ENCODE data around the gene IL17B. TPM values are rescaled to one million over a fixed set of nuclear protein-coding genes. Genes with fewer than 3 reads are reported as not detected.
A peak's percentile ranks its signal among the peaks of the same experiment; 100 is the strongest.

The IL17B gene, protein sequence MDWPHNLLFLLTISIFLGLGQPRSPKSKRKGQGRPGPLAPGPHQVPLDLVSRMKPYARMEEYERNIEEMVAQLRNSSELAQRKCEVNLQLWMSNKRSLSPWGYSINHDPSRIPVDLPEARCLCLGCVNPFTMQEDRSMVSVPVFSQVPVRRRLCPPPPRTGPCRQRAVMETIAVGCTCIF
- 1 to 10 TPM in 1 of 2 donors, under 1 TPM in 1; 0.83 to 2.9 TPM for total RNA-seq

DNA sequence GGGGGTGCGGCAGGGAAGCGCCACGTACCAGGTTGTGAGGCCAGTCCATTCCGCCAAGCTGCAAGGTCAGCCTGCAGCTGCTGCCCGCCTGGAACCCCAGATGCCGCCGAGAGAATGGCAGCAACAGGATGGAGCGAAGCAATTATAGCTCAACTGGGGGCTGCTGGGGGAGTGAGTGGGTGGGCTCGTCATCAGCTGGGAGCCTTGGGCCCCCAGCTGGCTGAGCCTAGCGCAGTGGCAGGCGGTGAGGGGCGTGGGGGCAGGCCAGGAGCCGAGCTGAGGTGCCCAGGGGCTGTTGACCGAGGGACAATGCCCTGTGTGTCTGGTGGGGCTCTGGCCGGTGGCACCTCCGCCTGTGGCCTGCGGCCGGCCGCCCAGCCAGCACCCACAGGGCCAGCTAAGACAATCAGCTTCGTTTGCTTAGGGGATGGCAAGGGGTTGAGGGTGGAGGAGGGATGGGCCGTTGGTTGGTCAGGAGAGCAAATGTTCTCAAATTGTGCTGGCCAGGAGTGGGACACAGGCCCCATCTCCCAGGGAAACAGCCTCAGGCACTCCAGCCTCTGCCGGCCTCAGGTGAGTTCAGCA, at the start of gene IL17B:
Gene IL17B, minus strand, starts transcription at position 116 of the 585 bp plus-strand sequence. Its CDS starts 67 bp downstream, at position 49.
- H3K9me3 ChIP-seq: no peaks in the 10 kb centered on the region

DNA sequence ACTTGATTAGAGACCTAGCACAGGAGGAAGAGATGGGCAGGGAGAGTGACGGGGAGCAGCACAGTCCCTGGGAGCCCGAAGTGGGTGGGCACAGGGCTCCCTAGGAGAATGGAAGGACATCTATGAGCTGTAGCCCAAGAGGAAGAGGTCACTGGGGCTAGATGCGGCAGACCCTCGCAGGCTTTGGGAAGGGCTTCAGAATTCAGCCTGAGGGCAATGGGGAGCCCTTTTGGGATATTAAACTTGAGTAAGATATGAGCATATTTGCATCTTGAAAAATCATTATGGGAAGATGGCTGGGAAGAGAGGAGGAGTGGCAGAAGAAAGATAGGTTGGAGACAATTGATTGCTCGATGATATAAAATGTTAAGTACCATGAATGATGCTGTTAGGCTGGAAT, 48.9 kb upstream of the IL17B start:
- H3K4me3 ChIP-seq: peak overlapping the region; percentile 50 to 62
- H3K9me3 ChIP-seq: no peaks in the 10 kb centered on the region
- TF ChIP-seq, protein P1, sequence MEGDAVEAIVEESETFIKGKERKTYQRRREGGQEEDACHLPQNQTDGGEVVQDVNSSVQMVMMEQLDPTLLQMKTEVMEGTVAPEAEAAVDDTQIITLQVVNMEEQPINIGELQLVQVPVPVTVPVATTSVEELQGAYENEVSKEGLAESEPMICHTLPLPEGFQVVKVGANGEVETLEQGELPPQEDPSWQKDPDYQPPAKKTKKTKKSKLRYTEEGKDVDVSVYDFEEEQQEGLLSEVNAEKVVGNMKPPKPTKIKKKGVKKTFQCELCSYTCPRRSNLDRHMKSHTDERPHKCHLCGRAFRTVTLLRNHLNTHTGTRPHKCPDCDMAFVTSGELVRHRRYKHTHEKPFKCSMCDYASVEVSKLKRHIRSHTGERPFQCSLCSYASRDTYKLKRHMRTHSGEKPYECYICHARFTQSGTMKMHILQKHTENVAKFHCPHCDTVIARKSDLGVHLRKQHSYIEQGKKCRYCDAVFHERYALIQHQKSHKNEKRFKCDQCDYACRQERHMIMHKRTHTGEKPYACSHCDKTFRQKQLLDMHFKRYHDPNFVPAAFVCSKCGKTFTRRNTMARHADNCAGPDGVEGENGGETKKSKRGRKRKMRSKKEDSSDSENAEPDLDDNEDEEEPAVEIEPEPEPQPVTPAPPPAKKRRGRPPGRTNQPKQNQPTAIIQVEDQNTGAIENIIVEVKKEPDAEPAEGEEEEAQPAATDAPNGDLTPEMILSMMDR (IDR thresholded peaks at IDR 0.05): no peak
- H3K27ac ChIP-seq: peak overlapping the region; percentile 90 to 97
- no peak for DNase-seq (ENCODE audit: low spot score)
- H3K36me3 ChIP-seq: peaks cover 65% of the 10 kb centered on the region
- no peaks in the 10 kb centered on the region for H3K27me3 ChIP-seq
- H3K4me1 ChIP-seq: peaks cover 0 to 74% of the 10 kb centered on the region in 2 donors

More for the DNA sequence above, at the start of gene IL17B:
- no peaks in the 10 kb centered on the region for H3K27me3 ChIP-seq
- H3K36me3 ChIP-seq: no peaks in the 10 kb centered on the region
- no peak within 1 kb of the TSS for H3K4me3 ChIP-seq
- H3K27ac ChIP-seq: peak within 1 kb of the TSS; percentile 89 to 93
- H3K4me1 ChIP-seq: peaks cover 0 to 47% of the 10 kb centered on the region in 2 donors
- DNase-seq (ENCODE audit: low spot score): no peak
- TF ChIP-seq, protein P1 (IDR thresholded peaks at IDR 0.05): no peak

- Histone ChIP-seq H3K4me1 (peaks cover 0 to 80% of the 10 kb centered on the region in 2 donors), H3K9me3 (no peaks in the 10 kb centered on the region), H3K27me3 (no peaks in the 10 kb centered on the region), H3K4me3 (peak overlapping the region; percentile 50 to 62), H3K36me3 (peaks cover 65% of the 10 kb centered on the region), H3K27ac (peak overlapping the region; percentile 90 to 97)
- TF ChIP-seq, protein P1 (IDR thresholded peaks at IDR 0.05): no peak
- DNase-seq (ENCODE audit: low spot score): no peak
Observed at GRCh38 chr5:149427374-149427773, 48.3 kb upstream of the IL17B start.

- H3K9me3 ChIP-seq: no peaks in the 10 kb centered on the region
- peaks cover 0 to 80% of the 10 kb centered on the region in 2 donors for H3K4me1 ChIP-seq
- TF ChIP-seq, protein P1 (IDR thresholded peaks at IDR 0.05): no peak
- DNase-seq (ENCODE audit: low spot score): no peak
- H3K27ac ChIP-seq: peak overlapping the region; percentile 90 to 97
- H3K4me3 ChIP-seq: peak overlapping the region; percentile 50 to 62
- H3K27me3 ChIP-seq: no peaks in the 10 kb centered on the region
- H3K36me3 ChIP-seq: peaks cover 65% of the 10 kb centered on the region
Observed at GRCh38 chr5:149426931-149427330, 47.8 kb upstream of the IL17B start.

- H3K36me3 ChIP-seq: peaks cover 59% of the 10 kb centered on the region
- H3K27me3 ChIP-seq: no peaks in the 10 kb centered on the region
- no peaks in the 10 kb centered on the region for H3K9me3 ChIP-seq
- peak overlapping the region; percentile 50 to 62 for H3K4me3 ChIP-seq
- TF ChIP-seq, protein P1 (IDR thresholded peaks at IDR 0.05): no peak
- no peak for DNase-seq (ENCODE audit: low spot score)
- peaks cover 0 to 85% of the 10 kb centered on the region in 2 donors for H3K4me1 ChIP-seq
- peak overlapping the region; percentile 90 to 97 for H3K27ac ChIP-seq
Observed at GRCh38 chr5:149425729-149426128, 46.6 kb upstream of the IL17B start.

Measured in right atrium auricular region (tissue), 2 donors.